Renal cortex interstitium (tissue), 11 donors: Measurements from ENCODE around the gene KAZN. TPM values are rescaled to one million over a fixed set of nuclear protein-coding genes. Genes with fewer than 3 reads are reported as not detected.

Experiments
- DNase-seq, 11 donors: peaks; one replicate each; pipeline ENCODE4 v3.0.0-alpha.2; 2013; ENCODE audit warnings: low read depth in 9 of 11, low spot score in 4 of 11; ENCODE audit errors: extremely low read depth in 1 of 11
- polyA plus RNA-seq, 3 donors: library from polyadenylated mRNA; unstranded; fragments of 120-200 nt; gene quantifications; one replicate each; pipeline ENCODE4 v1.2.1, GENCODE V29; 2013; ENCODE audit not compliant: insufficient read length in 3 of 3

The KAZN gene
- polyA plus RNA-seq, 3 donors: 32.3 to 43.3 (median 34.6) TPM

DNA sequence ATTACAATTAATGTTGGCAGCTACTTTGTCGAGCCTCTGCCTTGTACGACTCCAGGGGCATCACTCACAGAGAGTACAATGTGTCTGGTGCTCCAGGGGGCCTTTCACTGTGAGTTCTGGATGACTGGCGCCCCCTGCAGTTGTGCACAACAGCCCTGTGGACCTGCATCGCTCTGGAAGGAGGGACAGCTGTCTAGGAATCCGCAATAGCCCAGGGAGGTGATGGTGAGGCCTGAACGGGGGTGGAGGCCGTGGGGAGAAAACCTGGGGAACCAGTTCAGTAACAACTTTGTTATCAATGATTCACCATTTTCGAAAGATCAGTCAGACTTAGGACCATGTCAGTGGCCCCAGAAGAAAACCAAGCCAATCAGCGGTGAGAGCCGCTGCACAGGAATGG is 189.1 kb downstream of the KAZN start:
- DNase-seq: peak in 4 of 11 donors; percentile 24 to 45 (median 40)

DNA sequence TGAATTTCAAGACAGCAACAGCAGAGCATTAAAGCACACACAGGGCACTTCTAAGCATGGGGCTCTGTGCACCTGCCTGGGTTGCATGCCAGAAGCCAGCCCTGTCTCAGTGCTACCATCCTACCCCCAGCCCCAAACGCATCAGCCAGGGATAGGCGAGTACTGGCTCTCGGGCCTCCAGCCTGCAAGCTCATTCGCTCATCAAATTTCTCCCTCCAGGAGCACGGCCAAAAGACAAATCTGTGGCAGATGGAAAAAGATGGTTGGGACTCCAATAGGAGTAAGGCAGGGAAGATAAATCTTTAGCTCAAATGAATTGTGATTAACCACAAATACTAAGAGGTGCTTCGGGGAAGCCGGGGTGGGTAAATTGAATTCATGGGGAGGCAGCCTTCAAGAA is 189.6 kb downstream of the KAZN start:
- no peak for DNase-seq

DNA sequence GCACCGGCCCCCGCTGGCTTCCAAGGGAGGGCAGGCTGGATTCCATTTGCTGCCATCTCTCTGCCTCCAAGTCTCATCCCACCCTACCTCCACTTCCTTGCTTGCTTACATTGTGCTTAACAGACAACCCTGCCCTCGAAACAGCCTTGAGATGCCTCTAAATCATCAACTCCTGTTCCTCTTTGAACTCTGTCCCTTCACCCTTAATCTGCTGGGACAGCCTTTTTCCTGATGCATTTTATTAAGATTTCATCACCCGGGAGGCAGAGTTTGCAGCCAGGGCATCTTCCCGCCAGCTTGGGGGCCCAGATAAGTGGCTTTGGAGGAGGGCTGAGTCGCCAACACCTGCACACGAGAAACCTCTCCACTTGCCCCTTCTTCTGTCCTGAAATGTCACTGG is 192.5 kb downstream of the KAZN start:
- no peak for DNase-seq

DNA sequence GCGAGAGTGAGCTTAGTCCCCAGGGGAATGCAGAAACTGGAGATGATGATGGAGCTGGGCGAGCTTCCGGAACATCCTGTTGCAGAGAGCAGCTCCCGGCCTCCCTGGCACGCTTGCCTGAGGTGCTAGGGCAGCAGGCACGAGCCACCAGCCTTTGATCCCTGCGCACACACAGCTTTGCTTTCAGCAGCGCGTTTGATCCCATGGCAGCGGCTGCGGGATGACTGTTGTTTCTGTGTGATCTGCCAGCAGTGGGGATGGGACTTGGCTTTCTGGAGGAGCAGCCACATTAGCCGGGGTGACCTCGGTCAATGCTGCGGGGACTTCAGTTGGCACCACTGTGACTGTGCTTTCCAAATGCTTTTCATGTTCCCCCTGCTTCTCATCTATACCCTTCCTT is 193.2 kb downstream of the KAZN start:
- DNase-seq: no peak

DNA sequence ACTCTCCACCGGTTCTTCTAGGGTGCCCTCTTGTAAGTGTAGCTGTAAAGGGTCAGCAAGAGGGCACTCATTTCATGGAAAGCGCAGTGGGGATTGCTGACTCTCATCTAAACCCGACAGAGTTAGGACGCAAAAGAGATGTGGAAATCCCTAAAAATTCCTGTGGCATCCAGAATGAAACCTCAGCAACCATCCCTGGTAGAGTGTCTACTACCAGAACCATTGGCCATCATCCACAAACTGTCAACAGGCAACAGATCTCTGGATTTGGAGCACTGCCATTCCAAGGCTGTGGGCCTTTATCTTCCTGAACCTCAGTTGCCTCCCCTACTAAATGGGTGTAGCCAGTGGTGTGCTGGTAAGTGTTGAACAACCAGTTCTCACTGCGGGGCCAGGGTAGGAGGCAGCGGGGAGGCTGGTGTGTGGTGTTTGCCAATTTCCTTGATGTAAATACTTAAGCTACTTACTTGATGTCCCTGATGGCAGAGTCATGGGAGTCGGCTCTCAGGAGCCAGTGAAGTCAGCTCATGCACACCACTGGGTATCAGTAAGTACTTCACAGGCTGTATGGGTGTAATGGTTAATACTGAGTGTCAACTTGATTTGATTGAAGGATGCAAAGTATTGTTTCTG is 195.8 kb downstream of the KAZN start:
- DNase-seq: no peak

DNA sequence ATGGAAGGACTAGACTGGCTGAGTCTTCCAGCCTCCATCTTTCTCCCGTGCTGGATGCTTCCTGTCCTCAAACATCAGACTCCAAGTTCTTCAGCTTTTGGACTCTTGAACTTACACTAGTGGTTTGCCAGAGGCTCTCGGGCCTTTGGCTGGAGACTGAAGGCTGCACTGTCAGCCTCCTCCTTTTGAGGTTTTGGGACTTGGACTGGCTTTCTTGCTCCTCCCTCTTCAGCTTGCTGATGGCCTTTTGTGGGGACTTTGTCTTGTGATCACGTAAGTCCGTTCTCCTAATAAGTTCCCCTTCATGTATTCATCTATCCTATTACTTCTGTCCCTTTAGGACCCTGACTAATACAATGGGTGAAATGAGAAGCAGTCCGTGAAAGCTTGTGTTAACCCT is 196.4 kb downstream of the KAZN start:
- no peak for DNase-seq

DNA sequence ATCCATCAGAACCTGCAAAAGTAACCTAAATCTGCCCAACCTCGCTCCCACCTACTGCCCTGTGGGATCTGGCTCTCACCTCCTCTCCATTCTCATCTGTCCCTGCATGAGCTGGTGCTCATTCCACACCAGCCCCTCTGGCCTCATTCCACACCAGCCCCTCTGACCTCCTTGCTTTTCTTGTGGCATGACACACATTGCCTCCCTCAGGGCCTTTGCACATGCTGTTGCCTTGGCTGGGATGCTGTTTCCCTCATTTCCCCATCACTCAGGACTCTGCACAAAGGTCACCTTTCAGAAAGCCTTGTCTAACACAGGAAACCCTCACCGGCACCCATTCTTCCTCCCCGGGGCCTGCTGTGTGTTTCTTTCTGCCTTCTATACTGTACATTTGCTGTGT is 197.1 kb downstream of the KAZN start:
- no peak for DNase-seq

DNA sequence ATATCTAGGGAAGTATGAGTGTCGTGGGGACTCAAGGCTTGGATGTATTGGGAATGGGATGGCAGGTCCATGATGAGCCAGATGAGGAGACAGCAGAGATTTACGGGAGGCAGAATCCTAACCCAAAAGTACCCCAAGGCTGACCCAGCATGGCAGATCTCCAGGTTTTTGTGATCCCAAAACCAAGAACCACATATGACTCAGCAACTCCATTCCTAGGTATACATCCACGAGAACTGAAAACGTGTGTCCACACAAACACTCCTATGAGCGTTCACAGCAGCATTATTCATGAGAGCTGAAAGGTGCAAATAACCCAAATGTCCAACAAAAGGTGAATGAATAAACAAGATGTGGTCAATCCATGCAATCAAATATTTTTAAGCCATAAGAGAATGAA is 201.5 kb downstream of the KAZN start:
- no peak for DNase-seq

DNA sequence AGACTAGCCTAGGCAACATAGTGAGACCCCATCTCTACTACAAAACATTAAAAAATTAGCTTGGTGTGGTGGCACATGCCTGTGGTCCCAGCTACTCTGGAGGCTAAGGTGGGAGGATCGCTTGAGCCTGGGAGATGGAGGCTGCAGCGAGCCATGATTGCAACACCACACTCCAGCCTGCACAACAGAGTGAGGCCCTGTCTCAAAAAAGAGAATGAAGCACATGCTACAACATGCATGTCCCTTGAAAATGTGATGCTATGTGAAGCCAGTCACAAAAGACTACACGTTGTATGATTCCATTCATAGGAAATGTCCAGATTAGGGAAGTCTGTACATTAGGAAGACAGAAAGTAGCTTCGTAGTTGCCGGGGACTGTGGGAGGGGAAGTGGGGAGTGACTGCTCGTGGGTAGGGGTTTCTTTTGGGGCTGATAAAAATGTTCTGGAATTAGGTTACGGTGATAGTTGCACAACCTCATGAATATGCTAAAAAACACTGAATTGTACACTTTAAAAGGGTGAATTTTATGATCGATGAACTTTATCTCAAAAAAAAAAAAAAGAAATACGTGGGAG is 202.1 kb downstream of the KAZN start:
- no peak for DNase-seq

DNA sequence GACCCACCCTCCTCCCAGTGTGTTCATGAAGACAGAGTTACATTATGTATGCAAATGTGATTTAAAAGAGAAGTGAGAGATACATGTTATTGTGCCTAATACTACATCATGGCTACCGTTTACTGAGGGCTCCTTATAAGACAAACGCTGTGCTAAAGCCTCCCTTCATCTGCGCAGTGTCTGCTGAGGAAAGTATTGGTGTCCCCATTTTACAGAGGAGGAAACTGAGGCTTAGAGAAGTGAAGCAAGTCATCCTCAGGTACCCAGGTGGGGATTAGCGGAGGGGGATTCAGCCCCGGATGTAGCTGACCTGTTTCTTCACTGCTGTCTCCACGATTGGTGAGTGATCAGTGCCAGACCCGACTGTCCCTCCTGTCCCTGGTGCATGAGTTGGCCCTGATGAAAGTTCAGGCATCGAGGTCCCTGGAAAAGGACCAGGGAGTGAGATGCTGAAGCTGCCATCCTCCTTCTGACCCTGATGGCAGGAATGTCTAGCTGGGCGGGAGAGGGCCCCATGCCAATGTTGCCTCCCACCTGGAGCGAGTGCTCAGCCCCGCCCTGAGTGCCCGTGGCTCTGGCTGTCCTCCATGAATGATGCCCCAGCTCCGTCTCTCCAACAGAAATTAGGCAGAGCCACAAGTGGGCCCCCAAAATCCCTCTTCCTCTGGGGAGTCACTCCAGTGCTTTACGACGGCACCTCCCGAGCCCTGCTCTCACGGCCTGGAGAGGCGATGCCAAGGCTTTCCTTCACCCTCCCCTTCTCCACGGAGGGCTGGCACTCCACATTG is 204.7 kb downstream of the KAZN start:
- DNase-seq: no peak

DNA sequence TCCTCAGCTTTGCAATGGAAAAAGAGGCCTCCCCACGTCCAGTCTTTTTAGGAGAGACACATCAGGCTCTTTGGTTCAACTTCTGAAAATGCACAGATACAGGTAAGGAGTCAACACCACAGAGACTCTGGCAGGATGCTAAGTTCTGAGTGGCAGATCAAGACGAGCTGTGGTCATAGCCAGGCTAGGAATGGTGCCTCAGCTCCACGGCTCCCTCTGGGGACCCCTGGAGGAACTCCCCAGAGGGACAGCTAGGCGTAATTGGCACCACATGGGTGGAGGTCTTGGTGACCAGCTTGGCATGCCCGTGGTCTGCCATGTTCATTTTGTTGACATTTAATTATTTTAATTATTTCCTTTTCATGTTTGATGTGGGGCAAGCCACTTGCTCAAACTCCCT is 206.1 kb downstream of the KAZN start:
- DNase-seq: no peak

DNA sequence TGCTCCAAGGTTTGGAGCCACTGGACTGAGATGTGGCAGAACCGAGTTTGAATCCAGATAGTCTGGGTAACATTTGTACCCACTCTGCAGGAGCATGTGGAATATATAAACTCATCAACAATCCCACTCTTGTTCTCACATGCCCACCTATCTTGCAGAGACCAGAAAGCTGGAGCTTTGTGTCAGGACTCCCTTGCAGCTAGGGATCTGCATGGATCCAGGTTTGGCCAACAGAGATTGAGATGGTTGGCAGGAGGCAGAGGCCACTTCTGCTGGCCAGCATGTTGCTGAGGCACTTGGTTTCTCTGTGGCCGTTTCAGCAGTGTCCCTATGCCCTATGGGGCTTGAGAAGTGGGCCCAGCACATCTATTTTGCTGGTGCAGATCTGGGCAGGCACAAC is 208.3 kb downstream of the KAZN start:
- DNase-seq: no peak

DNA sequence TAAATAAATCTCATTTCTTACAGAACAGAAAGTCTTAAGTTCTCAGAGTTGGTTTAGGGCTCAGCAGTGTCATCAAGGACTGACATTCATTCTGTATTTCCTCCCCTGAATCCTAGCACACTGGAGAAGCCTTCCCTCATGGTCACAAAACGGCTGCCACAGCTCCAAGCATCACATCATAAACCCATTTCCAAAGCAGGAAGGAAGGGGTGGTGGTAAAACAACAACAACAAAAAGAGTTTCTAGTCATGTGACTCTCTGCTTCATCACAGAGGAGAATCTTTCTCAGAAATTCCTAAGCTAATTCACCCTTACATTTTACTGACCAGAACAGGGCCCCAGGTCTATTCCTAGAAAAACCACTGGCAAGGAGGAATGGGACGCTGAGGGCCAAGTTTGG is 210.3 kb downstream of the KAZN start:
- DNase-seq: no peak

DNA sequence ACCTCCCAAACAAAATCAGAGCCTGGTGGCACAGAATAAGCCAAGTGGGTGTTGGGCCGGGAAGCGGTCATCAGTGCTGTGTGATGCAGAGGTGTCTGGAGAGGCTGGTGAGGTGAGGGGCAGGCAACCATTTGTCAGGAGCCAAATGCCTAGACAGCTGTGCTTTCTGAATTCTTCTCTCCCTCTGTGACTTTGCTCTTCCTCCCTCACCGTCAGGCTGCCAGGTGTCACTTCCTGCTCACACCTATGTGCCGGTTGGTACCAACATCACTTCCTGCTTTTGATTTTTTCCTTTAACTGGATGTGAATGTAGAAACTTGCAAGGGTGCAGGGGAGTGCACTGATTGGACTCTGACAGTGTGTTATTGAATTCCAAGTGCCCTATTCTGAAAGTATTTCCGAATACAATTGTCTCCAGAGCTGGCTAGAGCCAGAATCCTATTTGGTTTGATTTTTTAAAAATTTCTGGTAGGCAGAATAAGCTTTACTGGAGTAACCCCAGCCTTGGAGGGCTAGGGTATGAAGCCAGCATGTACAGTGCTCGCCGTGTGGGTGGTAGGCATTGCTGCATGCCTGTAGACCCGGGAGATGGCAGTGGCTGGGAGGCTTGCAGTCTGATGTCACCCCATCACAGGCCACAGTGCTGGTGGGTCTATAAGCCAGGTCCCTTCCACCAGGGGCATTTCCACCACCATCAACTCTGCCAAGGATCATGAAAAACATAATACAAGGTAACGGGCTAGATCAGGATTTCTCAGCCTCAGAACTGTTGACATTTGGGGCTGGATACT is 210.9 kb downstream of the KAZN start:
- DNase-seq: no peak

DNA sequence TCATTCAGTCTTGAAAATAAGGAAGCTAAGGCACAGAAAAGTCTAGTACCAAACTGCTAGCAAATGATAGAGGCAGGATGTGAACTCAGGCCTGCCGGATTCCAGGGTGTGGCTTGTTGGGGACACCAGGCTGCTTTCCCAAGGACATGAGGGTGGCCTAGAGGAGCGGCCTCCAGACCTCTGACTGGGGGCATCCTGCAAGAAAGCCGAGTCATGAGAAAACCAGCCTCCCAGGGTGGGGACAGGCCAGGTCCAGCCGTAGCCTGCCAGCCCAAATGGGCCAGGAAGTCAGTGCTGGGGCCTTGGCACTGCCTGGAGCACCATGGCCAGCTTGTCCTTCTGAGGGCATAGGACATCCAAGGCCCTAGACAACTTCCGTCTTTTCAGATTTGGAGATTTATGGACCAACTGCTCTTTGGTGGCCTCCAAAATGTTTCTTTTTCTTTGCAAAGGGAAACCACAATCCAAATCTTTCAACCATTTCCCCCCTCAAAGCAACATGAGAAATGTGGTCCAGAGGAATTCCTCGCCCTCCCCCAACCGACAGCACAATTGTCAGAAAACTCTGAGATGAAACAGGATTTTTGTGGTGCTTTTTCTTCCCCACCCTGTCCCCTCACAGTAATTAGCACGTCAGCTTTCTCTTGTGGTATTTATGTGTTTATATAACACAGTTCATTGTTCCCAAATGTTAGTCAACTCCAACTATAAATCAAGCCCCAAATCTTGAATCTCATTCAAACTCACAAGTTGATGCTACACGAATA is 212.3 kb downstream of the KAZN start:
- peak; percentile 46 to 87 (median 70) for DNase-seq

DNA sequence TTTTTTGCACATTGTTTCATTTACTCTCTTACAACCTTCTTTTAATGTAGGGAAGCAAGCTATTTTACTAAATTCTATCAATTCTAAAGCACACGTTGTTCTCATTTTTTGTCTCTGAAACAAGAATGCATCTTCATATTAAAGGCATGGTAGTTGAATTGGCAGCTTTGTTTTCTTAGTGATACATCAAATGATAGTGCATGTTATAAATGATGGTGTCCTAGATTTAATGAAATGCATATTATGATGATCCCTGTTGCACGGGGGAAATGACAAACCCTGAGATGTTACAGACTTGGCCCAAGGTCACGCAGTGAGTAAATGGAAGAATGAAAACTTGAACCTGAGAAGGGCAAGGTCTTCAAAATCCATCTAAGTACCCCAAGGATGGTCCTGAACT is 213.1 kb downstream of the KAZN start:
- no peak for DNase-seq

DNA sequence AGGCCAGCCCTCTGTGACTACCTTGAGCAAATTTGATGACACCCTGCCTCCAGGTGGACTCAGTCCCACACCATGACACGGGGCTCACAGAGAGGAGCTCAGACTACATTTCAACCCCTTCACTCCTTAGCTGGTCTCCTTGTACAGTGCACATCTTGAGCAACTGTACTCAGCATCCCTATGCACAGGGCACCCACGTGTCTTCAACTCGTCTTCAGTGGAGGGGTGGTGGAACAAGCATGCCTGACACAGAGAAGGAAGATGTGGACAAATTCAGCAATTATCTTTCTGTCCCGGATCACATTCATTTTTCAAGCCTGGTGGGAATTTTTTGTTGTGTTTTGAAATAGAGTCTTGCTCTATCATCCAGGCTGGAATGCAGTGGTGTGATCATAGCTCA is 213.7 kb downstream of the KAZN start:
- DNase-seq: no peak

DNA sequence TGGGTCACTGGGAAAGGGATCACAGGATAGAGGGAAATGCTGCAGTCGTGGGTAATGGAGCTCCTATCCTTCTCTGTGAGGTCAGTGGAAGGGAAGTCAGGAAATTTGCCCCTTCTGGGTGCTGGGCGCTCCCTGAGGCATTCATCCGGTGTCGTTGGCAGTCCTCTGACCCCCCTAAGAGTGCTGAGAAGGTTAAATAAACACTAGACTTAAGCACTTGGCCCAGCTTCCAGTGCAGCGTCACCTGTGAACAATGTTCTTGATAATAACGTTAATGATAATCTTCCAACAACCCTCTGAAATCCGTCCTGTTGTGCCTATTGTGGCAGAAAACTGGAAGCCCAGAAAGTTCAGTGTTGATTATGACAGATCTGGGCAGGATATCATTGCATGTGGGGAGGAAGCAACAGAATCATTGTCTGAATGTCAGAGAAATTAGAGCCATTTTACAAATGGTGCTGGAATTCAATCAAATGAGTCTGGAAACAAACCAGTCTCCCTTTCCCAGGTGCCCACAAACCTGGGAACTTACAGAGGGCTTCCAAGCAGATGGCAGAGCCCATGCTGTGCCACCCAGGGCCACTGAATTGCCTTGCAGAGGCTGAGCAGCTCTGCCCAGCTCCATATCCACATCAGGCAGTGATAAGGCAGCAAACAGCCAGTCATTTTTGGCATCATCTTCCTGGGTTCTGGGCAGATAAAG is 216.8 kb downstream of the KAZN start:
- no peak for DNase-seq
